Measurements from ENCODE around the gene DYNC2LI1. TPM values are rescaled to one million over a fixed set of nuclear protein-coding genes. Genes with fewer than 3 reads are reported as not detected.

Gene DYNC2LI1
- total RNA-seq, 4 donors from 2014 or later, result 9.4 to 19.1 (median 14.4) TPM

GRCh38 chr2:43840965-43841364 is 67.1 kb downstream of the DYNC2LI1 start:
- Histone ChIP-seq H3K27me3 (peaks cover 0 to 3% (median 0%) of the 10 kb centered on the region in 4 donors), H3K27ac (no peak overlapping the region), H3K36me3 (no peaks in the 10 kb centered on the region), H3K4me1 (no peaks in the 10 kb centered on the region), H3K9me3 (no peaks in the 10 kb centered on the region), H3K4me3 (no peak overlapping the region)
- no peak for TF ChIP-seq POLR2A (IDR thresholded peaks at IDR 0.05)
- TF ChIP-seq, protein P1, sequence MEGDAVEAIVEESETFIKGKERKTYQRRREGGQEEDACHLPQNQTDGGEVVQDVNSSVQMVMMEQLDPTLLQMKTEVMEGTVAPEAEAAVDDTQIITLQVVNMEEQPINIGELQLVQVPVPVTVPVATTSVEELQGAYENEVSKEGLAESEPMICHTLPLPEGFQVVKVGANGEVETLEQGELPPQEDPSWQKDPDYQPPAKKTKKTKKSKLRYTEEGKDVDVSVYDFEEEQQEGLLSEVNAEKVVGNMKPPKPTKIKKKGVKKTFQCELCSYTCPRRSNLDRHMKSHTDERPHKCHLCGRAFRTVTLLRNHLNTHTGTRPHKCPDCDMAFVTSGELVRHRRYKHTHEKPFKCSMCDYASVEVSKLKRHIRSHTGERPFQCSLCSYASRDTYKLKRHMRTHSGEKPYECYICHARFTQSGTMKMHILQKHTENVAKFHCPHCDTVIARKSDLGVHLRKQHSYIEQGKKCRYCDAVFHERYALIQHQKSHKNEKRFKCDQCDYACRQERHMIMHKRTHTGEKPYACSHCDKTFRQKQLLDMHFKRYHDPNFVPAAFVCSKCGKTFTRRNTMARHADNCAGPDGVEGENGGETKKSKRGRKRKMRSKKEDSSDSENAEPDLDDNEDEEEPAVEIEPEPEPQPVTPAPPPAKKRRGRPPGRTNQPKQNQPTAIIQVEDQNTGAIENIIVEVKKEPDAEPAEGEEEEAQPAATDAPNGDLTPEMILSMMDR (IDR thresholded peaks at IDR 0.05), result no peak
- DNase-seq, result no peak
- intact Hi-C loops (cut with DNase I), result no loop called here
- 33 to 67% methylated on average over 3 to 4 of the region's 5 CpGs for WGBS, 2 donors

GRCh38 chr2:43841949-43842865 is 68.4 kb downstream of the DYNC2LI1 start:
- H3K27ac ChIP-seq, result no peak overlapping the region
- no peaks in the 10 kb centered on the region for H3K36me3 ChIP-seq
- no peaks in the 10 kb centered on the region for H3K9me3 ChIP-seq
- intact Hi-C loops (cut with DNase I), result no loop called here
- TF ChIP-seq, protein P1 (IDR thresholded peaks at IDR 0.05), result no peak
- no peak for TF ChIP-seq POLR2A (IDR thresholded peaks at IDR 0.05)
- H3K4me1 ChIP-seq, result no peaks in the 10 kb centered on the region
- DNase-seq, result no peak
- H3K4me3 ChIP-seq, result no peak overlapping the region
- 84 to 87% methylated on average over 13 to 14 of the region's 14 CpGs for WGBS, 2 donors
- H3K27me3 ChIP-seq, result peaks cover 0 to 4% (median 0%) of the 10 kb centered on the region in 4 donors

- no peak for DNase-seq
- H3K4me1 ChIP-seq, result no peaks in the 10 kb centered on the region
- H3K27me3 ChIP-seq, result peaks cover 0 to 10% (median 0%) of the 10 kb centered on the region in 4 donors
- no peaks in the 10 kb centered on the region for H3K36me3 ChIP-seq
- TF ChIP-seq, protein P1 (IDR thresholded peaks at IDR 0.05), result no peak
- TF ChIP-seq POLR2A (IDR thresholded peaks at IDR 0.05), result no peak
- no peaks in the 10 kb centered on the region for H3K9me3 ChIP-seq
- 80 to 81% methylated on average over 9 of the region's 9 CpGs for WGBS, 2 donors
- H3K4me3 ChIP-seq, result no peak overlapping the region
- intact Hi-C loops (cut with DNase I), result no loop called here
- no peak overlapping the region for H3K27ac ChIP-seq
Measured at GRCh38 chr2:43842866-43843226, 69.0 kb downstream of the DYNC2LI1 start.

DNA sequence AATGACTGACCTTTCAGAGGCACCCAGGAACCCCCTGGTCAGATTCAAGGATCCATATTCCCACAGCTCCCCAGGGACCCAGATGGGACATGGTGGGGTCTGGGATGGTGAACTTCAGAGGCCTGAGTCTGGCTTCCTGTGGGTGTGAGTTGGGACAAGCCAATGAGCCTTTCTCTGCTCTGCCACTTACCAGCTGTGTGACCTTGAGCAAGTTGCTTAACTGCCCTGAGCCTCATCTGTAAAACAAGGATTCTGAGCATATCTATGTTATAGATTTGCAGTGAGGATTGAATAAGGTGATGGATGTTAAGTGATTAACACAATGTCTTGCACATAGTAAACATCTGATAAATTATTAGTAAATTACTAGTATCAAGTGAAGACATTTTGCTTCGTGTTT is 71.3 kb downstream of the DYNC2LI1 start:
- Histone ChIP-seq H3K36me3 (no peaks in the 10 kb centered on the region), H3K27me3 (peaks cover 0 to 12% (median 0%) of the 10 kb centered on the region in 4 donors), H3K4me1 (no peaks in the 10 kb centered on the region), H3K4me3 (no peak overlapping the region), H3K27ac (no peak overlapping the region), H3K9me3 (no peaks in the 10 kb centered on the region)
- intact Hi-C loops (cut with DNase I), result no loop called here
- 63 to 74% methylated on average over 1 of the region's 1 CpG for WGBS, 2 donors
- no peak for DNase-seq
- TF ChIP-seq POLR2A (IDR thresholded peaks at IDR 0.05), result no peak

DNA sequence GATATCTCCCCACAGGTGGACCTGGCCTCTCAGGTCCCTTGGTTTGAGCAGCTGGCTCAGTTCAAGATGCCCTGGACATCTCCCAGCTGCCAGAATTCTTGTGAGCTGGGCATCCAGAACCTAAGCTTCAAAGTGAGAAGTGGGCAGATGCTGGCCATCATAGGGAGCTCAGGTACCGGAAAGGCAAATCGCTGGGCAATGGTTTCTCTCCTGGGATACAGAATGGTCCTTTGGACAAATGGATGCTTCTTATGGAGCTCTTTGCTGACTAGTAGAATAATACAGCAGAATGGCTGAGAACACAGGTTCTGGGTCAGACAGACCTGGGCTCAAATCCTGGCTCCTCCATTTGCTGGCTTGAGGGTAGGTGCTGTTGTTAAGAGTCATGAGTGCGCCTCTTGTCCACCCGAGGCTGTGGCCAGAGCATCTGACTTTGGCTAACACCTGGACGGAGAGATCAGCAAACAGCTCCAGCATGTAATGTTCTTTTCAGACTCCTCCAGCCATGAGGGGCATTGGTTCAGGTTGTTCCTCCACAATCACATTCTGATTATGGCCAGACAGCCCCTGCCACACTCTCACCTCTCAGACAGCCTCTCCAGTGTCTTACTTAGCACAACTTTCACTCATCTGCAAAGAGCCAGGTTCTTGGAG is 72.4 kb downstream of the DYNC2LI1 start:
- Histone ChIP-seq H3K9me3 (no peaks in the 10 kb centered on the region), H3K4me1 (no peaks in the 10 kb centered on the region), H3K4me3 (no peak overlapping the region), H3K27me3 (peaks cover 0 to 13% (median 0%) of the 10 kb centered on the region in 4 donors), H3K36me3 (no peaks in the 10 kb centered on the region), H3K27ac (no peak overlapping the region)
- TF ChIP-seq, protein P1 (IDR thresholded peaks at IDR 0.05), result no peak
- no peak for TF ChIP-seq POLR2A (IDR thresholded peaks at IDR 0.05)
- WGBS, 2 donors, result 80 to 98% methylated on average over 5 of the region's 5 CpGs
- intact Hi-C loops (cut with DNase I), result no loop called here
- no peak for DNase-seq
